GM18907 (cell line): ENCODE results near the gene RAPGEF3.

Source experiments
- ATAC-seq: cut with Tn5 transposase; IDR thresholded peaks from one replicate; pipeline ENCODE4 v1.9.1; 2021; ENCODE audit warnings: mild to moderate bottlenecking, moderate library complexity; ENCODE audit not compliant: unreplicated experiment

The RAPGEF3 gene

GRCh38 chr12:47744005-47744651, 14.6 kb downstream of the RAPGEF3 start:
- ATAC-seq: no peak

- ATAC-seq: no peak
These were observed 15.3 kb downstream of the RAPGEF3 start for GRCh38 chr12:47743311-47743860.

DNA sequence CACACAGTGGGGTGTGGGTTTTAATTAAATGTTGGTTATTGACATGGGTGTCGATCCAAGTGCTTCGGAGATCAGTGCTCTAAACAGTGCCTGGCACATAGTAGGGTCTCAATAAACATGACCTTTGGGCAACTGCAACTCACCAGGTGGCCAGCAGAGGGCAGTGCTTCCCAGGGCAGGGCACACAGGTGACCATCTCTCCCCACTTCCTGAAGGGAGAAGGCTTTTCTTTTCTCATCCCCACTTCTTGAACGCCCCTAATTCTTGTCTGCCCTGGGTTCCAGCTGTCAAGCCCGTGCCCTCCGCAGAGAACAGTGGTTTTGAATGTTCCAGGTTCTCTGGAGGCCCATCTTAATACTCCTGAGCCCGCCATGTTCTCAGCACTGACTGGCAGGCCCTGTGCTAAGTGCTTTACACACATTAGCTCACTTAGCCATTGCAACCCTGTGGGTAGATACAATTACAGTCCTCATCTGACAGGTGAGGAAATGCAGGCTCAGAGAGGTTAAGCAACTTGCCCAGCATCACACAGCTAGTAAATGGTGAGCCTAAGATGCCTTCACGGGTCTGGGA, 16.3 kb downstream of the RAPGEF3 start:
- no peak for ATAC-seq

DNA sequence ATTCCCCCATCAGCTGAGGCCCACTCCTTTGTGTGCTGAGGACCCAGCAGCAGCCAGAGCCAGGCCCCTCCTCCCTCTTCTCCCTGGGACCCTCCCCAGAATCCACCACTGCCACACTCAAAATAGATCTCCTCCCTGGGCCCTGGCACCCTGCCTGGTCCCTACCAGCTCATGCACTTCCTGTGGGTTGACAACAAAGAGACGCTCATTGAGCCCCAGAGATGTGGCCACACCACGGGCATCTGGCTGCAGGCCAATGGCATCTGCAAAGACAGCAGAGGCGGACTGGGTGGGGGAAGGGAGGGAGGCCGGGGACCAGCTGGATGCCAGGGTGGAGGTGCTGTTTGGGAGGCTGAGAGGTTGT, 17.4 kb downstream of the RAPGEF3 start:
- peak; percentile 60 for ATAC-seq

DNA sequence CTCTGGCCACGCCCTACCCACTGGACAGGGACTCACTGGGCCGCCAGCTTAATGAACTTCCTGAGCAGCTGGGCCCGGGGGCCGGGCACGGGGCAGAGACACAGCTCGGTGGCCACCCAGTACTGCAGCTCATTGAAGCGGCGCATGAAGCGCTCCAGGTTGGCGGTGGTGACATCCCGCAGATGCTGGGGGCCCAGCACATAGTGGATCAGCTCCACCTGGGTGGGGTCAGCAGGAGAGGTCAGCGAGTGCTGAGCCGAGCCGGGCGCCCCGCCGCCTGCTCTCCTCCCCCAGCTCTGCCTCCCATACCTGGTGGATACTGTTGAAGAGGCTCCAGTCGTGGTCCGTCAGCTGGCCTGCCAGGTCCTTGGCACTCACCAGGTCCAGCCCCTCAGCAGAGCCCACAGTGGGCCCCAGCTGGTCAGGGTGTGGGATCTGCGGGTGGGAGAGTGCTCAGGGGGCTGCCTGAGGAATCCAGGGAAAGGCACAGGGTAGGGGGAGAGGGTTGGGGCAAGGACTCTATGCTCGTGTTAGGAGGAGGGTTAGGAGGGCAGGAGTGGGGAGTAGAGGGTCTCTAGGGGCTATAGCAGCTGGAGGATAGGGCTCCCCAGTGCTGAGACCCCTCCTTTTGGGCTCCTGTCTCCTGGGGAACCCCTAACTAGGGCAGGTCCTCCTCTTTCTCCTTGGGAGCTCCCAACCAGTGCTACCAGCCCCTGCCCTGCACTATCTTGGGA, 17.9 kb downstream of the RAPGEF3 start:
- ATAC-seq: peak; percentile 47

DNA sequence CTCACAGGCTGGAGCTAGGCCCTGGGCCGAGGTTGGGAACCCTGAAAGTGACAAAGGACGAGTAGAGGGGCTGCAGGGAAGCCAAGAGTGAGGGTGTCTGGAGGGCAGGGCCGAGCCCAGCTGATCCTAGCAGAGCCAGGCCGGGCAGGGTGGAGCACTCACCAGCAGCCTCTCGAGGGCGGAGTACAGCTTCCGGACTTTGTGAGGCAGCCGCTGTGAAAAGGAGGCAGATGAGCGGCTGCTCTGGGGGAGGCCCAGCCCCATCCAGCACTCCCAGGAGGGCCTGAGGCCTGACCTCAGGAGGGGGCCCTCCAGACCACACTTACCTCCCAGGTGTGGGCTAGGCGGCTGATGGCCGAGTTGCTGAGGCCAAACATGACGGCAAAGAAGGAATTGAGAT, 18.7 kb downstream of the RAPGEF3 start:
- ATAC-seq: peak; percentile 60

DNA sequence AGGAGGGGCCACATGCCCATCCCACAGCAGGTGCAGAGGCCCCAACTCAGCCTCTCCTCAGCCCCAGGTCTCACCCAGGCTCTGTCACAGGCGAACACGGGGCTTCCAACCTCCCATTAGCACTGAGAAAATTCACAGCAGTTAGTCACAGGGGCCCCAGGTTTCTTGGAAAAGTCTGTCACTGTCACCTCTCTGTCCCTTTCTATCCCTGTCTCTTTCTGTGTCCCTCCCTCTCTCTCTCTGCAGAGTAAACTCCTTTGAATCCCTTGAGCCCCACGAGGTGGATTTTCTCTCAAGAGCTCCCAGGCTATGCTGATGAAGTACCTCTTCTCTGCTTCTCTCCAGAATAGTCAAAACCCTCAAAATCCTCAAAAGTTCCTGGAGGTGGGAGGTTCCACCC, 19.4 kb downstream of the RAPGEF3 start:
- no peak for ATAC-seq

- no peak for ATAC-seq
These were observed 20.6 kb downstream of the RAPGEF3 start for GRCh38 chr12:47737936-47738594.

DNA sequence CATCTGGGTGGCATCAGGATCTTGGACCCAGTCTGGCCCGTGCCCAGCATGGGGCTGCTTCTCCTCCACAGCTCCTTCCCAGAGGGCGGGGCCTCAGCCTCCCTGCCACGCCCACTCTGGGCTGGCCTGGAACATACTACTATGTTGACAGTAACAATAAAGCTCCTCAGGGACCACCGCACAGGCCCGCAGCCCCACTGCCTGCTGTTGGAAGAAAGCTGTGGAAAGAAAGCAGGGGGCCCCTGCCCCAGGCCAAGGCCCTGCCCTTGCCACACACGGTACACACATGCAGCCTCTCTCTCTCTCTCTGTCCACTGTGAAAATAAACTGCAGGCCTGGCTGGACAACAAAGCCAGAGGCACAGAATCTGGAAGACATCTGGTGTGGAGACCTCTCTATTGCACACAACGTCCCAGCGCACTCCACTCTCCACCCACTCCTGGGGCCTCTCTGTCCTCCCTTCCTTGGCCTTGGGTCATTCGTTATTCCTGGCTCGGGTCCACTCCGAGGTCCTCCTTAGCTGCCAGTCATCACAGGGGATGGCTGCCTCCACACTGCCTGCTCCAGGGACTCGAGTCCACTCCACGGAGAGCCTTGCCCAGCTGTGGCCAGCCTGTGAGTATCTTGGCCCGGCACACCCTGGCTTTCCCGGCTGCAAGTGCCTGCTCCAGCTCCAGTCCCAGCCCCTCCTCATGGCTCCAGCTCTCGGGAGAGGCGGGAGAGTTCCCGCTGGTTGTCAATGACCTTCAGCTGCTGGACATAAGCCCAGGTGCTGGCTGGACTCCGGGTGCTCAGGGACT, 21.6 kb downstream of the RAPGEF3 start:
- no peak for ATAC-seq

DNA sequence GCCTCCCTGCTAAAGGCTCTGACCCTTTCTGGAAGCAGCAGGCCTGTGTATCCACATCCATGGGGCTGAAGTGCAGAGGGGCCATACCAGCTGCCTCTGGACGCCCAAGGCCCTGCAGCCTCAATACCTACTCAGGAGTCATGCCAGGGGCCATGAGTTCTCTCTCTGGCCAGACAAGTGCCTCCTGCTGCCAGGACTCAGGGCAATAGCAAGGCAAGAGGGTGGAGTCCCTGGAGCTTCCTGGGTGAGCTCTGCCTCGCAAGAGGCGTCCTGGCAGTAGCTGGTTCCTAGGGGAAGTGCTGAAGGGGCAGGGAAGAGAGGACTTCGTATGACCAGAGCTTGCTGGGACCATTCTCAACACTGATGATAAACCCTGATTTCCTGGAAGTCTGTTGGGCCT, 22.5 kb downstream of the RAPGEF3 start:
- no peak for ATAC-seq

- no peak for ATAC-seq
These were observed 23.0 kb downstream of the RAPGEF3 start for GRCh38 chr12:47735649-47736048.

DNA sequence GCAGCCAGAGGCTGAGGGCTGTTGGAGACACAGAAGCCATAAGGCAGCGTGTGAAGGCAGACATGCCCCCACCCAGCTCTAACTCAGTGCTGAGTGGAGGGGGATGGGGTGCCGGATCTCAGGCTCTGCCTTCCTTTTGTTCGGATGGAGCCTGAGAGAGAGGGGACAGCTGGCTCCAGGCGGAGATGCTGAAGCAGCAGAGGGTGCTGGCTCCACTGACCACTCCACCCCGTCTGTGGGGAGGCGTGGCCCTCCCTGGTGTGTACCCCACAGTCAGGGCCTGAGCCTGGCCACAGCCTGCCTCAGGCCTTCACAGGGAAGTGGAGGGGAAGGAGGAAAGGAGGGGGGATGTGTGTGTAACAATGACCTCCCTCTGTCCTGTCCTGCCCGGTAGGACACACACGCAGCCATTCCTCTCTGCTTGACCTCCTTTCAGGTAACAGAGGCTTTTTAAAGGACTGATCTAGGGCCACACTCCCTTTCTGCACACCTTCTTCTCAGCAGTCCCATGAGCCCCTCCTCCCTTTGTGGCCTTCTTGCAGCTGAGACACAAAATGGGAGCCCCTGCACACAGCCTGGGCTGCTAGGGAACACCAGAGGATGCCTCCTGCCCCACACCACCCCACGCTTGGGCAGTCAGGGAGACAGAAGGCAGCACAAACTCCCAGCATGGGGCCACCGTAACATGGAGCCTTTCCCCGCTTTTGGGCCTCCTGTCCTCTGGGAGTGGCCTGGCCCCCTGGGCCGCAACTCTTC, 23.8 kb downstream of the RAPGEF3 start:
- ATAC-seq: no peak

DNA sequence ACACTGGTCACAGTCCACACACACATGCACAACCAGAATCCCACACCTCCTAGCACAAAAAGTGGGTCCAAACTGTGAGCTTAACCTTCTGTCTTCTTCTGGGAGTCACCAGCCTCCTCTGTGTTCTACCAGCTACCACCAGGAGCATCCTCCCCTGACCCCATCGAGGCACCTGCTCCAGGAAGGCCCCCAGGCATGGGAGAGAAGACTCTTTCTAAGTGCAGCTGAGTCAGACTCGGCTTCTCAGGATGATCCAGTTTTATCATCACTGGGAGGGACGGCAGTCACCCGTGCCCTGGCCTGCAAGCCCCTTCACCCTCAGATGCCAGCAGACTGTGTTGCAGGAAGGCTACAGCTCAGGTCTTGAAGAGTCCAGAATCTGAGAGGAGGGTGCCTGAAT, 25.5 kb downstream of the RAPGEF3 start:
- no peak for ATAC-seq

GRCh38 chr12:47732504-47732903, 26.2 kb downstream of the RAPGEF3 start:
- ATAC-seq: no peak

GRCh38 chr12:47731723-47732122, 27.0 kb downstream of the RAPGEF3 start:
- no peak for ATAC-seq

GRCh38 chr12:47730341-47730744, 28.3 kb downstream of the RAPGEF3 start:
- ATAC-seq: no peak

- ATAC-seq: no peak
These were observed 29.4 kb downstream of the RAPGEF3 start for GRCh38 chr12:47729233-47729632.

GRCh38 chr12:47725893-47726292, 32.8 kb downstream of the RAPGEF3 start:
- peak; percentile 74 for ATAC-seq

DNA sequence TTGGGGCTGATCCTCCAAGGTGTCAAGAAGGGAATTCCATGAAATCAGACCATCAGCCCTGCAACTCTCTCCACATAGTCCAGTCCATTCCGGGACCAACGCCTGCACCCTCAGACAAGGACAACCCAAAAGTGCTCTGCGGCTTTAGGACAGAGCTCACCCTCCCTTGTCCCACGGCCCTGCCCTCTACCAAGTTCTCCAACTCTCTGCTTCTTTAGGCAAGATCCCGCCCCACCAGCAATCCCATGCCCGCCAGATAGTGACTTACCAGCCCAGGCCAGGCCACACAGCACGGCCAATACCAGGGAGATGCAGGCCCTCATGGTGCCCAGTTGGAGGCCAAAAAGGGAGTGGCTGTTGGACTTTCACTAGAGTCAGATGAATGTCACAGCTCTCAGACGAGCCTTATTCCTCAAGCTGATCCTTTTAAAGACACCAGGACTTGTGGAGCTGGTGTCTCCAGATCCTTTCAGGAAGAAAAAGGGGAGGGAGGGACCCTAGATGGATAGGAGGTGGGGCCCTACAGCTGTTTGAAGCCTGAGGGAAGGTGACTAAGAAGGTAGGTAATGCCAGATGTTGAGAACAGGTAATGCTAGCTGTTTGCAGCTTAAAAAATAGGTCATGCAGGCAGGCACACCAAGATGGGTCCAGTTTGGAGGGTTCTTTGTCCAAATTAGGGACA, 33.4 kb downstream of the RAPGEF3 start, which contains the start of gene ENDOU:
Gene ENDOU (minus strand): TSS at position 400 of the 682 bp plus-strand sequence. CDS start 77 bp downstream, at position 323.
- no peak for ATAC-seq
